OCI-LY3 (cell line): ENCODE data around the gene PATL2.

ENCODE experiments used
- EZH2phosphoT487 ChIP-seq: fragments of 200-600 bp; shearing (Covaris generic); IDR thresholded peaks from 2 replicates; pipeline ENCODE4 v1.6.1; 2018; ENCODE audit warnings: antibody characterized with exemption, mixed run types, low read depth
- TF ChIP-seq, protein P1 (sequence below): fragments of 200-600, 300-600 bp; sonication (generic); IDR thresholded peaks from 2 replicates; pipeline ENCODE4 v1.5.1; 2014; ENCODE audit warnings: antibody characterized with exemption, low read length, low read depth

GRCh38 chr15:44656913-44657312 is 54.2 kb downstream of the PATL2 start:
- TF ChIP-seq, protein P1, sequence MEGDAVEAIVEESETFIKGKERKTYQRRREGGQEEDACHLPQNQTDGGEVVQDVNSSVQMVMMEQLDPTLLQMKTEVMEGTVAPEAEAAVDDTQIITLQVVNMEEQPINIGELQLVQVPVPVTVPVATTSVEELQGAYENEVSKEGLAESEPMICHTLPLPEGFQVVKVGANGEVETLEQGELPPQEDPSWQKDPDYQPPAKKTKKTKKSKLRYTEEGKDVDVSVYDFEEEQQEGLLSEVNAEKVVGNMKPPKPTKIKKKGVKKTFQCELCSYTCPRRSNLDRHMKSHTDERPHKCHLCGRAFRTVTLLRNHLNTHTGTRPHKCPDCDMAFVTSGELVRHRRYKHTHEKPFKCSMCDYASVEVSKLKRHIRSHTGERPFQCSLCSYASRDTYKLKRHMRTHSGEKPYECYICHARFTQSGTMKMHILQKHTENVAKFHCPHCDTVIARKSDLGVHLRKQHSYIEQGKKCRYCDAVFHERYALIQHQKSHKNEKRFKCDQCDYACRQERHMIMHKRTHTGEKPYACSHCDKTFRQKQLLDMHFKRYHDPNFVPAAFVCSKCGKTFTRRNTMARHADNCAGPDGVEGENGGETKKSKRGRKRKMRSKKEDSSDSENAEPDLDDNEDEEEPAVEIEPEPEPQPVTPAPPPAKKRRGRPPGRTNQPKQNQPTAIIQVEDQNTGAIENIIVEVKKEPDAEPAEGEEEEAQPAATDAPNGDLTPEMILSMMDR = no peak
- no peak for TF ChIP-seq EZH2phosphoT487
